Gastroesophageal sphincter (tissue), 3 donors: Measurements from ENCODE around the gene CROCC2.

Experiments
- CTCF ChIP-seq, 4 experiments: fragments of 200-600 bp in 2 of 4; fragments of 450-650 bp in 2 of 4; sonication (generic) in 1 of 4; IDR thresholded peaks; one replicate each; pipeline ENCODE4 v1.5.1; 2017 to 2019; ENCODE audit warnings: antibody characterized with exemption in 4 of 4, mild to moderate bottlenecking in 2 of 4, moderate library complexity in 2 of 4
- EP300 ChIP-seq: sonication (generic); formaldehyde crosslinking; IDR thresholded peaks from one replicate; pipeline ENCODE4 v1.6.1; 2017; ENCODE audit warnings: antibody characterized with exemption, mild to moderate bottlenecking
- POLR2A ChIP-seq, 2 donors: fragments of 450-650 bp; IDR thresholded peaks; one replicate each; pipeline ENCODE4 v1.6.1; 2017; ENCODE audit warnings: antibody characterized with exemption in 2 of 2, mild to moderate bottlenecking in 2 of 2, moderate library complexity in 1 of 2
- POLR2AphosphoS5 ChIP-seq: sonication (generic); formaldehyde crosslinking; IDR thresholded peaks from one replicate; pipeline ENCODE4 v1.6.1; 2017; ENCODE audit warnings: antibody characterized with exemption

- TF ChIP-seq CTCF (IDR thresholded peaks at IDR 0.05) (no peak), EP300 (no peak), POLR2AphosphoS5 (no peak), POLR2A (IDR thresholded peaks at IDR 0.05) (no peak)
Observed at GRCh38 chr2:240896394-240896793, 9.7 kb upstream of the CROCC2 start.
